Measurements from ENCODE around the gene L3MBTL3.

- TF ChIP-seq POLR2A (IDR thresholded peaks at IDR 0.05; ENCODE audit: low read length) (no peak), GATA1 (IDR thresholded peaks at IDR 0.05; ENCODE audit: low read depth, low read length) (no peak)
Measured at GRCh38 chr6:129981598-129981997, 36.8 kb upstream of the L3MBTL3 start.
